AG20443 (cell line): ENCODE results near the gene SLC44A2.
"Not testable (repeated sequence)": the region's sequence is repeated elsewhere in the genome, so short reads cannot be mapped to it uniquely, and the experiment has no call there.

Source experiments
- DNase-seq: peaks from one replicate; pipeline ENCODE4 v3.0.0; 2012; ENCODE audit warnings: low spot score, mixed read lengths

SLC44A2 gene

DNA sequence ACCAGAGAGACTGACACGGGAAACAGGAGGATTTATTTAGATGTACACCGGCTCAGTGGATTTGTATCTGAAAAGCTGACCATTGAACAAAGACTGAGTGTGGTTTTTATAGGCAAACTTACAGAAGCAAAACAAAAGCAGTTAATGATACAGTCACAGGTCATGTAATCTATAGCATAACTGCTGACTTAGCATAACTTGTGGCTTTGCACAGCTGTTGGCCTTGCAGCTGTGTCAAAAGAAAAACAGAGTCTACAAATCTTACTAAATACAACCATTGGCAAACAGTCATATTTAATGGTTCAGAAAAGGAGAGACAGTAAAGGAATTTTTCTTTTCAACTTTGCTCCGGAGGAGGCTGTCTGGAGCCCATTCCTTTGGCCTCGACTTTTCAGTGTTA, 26.5 kb downstream of the SLC44A2 start:
- no peak for DNase-seq

DNA sequence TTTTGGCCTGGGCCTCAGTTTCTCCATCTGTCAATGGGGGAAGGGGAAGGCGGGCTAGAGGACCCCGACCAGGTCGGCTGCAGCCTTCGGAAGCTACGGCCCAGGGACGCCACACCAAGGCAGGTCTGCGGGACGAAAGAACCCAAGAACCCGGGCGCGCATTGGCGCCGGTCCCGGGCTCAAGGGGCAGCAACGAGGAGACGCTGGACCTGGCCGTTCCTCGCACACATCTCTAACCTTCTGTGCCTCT, 28.1 kb downstream of the SLC44A2 start:
- DNase-seq: no peak

DNA sequence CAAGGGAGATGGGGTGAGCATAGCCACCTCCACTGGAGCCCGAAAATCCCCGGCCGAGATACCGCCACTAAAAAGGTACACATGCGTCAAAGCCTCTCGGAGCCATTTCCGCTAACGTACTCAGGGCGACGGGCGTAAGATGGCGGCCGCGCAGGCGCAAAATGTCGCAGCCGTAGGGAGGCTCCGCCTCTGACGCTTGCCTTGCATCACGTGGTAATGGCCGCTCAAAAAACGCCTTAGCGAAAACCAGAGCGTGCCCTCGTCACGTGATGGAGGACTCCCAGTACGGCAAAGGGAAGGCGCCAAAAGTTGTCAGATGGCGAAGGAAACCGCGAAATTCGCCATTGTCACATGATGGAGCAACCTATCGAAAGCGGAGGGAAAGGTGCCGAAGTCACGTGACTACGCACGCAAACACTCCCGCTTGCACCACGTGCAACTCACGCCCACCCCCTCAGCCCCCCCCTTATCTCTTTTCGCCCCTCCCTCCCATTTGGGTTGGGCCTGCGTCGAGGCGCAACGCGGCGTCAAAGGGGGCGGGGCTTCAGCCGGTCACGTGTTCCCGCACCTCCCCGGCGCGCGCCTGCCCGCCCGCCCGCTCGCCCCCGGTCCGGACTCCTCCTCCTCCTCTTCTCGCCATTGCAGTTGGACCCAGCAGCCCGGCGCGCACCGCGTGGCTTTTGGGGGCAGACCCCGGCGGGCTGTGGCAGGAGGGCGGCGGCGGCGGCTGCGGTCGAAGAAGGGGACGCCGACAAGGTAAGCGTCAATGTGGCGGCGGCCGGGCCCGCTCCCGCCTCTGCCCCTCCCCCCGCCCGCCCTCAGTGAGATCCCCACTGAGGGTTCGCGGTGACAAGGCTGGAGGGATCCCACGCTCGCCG, 28.6 kb downstream of the SLC44A2 start, which contains the start of gene ILF3:
ILF3 (plus strand) TSS at position 615 of the 878 bp plus-strand sequence. CDS start 16,260 bp downstream, outside the sequence.
- peak; percentile 97 for DNase-seq

DNA sequence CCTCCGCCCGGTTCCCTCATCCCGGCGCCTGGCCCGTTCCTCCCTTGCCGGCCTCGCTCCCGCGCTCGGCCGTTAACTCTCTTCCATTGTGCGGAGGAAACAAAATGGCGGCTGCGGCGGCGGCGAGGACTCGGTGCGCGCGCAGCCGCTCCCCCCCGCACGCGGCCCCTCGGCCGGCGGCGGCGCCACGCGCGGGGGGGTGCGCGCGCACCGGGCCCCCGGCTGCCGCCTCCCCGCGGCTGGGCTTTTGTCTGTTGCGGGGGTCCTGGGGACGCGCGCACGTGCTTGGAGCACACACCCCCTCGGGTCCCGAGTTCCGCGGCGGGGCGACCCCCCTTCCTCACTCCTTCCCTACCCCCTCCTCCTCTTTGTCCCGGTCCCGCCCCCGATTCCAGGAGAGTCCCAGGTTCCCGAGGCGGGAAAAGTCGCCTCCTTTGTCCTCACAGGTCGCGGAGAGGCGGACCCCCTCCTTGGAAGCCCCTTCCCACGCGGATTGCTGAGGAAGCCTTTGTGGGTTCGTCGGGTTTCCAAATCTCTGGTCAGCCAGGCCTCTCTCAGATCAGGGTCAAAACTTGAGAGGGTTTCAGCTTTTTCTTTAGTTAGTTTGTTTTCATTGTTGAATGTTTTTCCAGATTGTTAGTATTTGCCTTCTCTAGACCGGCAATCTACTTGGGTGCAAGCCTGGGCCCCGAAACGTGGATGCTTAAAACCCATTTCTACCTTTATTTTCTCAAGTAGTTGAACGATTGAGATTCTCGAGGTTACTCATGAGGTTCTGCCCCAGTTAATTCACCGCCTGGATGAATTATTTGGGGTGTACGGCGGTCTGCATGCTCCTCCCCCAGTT, 29.5 kb downstream of the SLC44A2 start:
- peak; percentile 94 for DNase-seq

DNA sequence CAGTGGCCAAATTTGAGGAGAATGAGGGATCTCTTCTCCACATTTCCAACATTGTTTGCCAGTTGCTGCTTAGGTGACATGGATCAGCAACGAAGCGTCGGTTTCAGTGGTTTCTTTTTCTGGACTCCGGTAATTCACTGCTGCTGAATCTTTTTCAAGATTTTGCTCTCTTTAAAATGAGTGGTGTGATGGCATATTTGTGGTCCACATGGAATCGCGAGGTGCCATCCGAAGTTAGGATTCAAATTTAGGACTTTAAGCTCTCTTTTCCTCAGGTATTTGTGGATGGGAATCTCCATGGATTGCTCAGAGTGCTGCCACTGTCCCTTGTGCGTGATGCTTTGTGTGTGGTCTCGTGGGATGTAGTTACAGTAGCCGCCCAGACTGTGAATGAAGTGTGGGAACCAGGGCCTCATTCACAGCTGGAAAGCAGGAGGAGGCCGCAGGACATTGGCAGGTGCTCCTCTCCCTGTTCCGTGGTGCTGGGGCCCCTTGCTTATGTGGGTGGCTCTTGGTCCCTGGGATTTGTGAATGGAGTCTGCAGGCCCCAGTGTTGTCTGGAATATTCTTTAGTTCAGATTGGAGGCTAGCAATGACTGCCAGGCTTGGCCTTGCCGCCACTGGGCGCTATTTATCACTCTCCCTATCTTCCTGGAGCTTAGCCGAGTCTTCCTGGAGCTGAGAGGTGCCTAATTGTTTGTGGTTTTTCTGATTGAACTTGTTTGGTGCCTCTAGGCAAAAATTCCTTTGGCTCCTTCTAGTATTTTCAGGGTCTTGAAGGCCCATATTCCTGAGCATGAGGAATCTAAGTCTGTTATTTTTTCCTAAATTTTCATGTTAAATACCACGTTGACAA, 30.3 kb downstream of the SLC44A2 start:
- DNase-seq: no peak

DNA sequence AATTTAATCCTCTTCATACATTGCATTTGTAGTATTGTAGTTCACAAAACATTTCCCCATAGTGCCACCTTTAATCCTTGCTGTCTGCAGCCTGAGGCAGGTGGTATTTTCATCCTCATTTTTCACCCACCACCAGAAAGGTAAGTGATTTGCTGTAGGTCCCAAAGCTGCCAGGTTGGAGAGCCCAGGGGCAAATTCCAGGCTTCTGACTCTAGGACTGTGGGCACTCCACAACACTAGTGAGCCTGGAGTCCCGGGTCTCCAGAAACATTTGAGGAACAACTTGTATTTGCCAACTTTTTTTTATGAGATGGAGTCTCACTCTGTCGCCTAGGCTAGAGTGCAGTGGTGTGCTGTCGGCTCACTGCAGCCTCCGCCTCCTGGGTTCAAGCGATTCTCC, 35.0 kb downstream of the SLC44A2 start:
- no peak for DNase-seq

DNA sequence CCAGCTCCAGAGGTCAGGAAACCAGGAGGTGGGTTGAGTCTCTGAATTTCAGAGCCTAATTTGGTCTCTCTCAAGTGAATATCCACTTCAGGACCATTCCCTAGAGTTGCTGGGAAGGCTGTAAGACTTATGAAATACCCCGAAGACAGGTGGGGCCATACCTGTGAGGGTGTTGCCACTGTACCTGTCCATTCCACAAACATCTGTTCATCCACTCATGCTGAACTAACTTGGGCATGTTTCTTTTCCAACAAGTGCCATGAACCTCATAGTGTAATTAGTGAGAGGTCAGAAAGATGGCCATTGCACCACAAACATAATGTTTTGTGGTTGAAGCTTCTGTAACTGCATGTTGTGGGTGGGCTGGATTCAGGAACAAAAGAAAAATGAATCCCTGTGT, 36.6 kb downstream of the SLC44A2 start:
- no peak for DNase-seq

DNA sequence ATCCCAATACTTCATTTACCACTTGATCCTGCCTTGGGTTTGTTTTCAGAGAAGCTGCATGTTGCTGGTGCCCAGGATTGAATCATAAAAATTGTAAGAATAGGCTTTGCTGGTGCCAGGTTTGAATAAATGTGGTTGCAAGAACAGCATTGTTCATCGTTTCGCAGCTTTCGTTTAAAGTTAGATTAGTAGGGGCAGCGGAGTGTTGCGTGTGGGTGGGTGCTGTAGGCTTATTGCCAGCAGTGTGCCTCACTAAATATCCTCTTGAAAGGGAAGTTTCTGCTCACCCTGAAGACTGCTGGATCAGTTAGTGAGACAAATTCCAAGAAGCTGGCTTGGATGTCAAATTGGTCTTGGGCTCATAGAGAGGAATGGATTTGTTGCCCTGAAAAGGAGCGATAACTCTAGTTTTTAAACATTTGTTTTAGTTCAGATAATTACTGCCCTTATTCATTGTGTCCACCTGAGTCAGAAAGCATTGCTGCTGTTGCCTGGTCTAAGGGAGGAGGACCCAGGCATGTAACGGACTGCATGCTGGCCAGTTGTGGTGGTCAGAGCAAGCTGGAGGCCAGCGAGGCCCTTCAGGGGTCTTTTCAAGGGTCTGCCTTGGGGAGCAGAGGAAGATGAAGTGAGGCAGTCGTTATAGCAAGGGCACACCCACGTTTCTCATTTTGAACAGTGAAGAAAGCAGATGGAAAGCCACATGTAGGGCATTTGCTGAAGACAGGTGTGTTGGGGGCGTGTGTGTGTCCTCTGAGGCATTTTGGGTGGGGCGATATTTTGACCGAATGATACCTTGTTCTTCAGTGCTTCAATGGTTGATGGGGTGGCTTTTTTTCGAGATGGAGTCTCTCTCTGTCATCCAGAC, 37.3 kb downstream of the SLC44A2 start:
- no peak for DNase-seq

DNA sequence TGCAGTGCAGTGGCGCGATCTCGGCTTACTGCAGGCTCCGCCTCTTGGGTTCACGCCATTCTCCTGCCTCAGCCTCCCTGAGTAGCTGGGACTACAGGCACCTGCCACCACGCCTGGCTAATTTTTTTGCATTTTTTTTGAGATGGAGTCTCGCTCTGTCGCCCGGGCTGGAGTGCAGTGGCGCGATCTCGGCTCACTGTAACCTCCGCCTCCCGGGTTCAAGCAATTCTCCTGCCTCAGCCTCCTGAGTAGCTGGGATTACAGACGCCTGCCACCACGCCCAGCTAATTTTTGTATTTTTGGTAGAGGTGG, 37.9 kb downstream of the SLC44A2 start:
- not testable (repeated sequence) for DNase-seq

DNA sequence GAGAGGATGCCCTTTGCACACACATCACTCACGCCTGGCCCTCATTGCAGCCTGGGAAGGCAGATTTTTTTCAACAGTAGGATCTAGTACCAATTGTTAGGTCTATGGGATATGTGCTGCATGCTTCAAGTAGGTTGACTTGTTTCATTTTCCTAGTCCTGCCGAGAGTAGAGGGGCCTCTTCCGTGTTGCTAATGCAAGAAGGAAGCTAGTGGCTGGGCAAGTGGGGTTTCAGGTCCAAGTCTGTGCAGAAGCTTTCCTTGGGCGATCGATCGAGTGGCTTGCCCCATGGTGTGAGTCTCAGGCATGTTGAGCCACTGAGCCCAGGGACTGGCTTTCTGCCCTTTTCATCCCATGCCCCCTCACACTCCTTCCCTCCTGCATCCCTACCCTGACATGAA, 42.5 kb downstream of the SLC44A2 start:
- no peak for DNase-seq

DNA sequence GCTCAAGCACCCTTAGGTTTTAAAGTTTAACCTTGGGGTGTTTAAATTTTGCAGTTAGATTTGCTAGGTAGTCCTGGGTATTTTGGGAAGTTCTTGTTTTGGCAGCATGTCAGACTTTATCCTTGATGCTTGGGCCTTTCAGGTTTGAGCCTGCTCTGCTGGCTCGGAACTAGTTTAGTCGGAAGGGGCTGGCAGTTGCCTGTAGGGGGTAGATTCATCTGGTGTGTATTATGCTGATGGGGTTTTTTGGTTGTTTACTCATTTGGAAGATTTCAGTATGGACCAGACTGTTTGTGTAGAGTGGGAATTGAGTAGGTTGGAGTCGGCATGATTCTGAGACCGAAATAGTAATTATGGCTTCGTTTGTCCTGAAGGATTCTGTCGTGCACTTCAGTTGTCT, 43.9 kb downstream of the SLC44A2 start:
- DNase-seq: no peak

DNA sequence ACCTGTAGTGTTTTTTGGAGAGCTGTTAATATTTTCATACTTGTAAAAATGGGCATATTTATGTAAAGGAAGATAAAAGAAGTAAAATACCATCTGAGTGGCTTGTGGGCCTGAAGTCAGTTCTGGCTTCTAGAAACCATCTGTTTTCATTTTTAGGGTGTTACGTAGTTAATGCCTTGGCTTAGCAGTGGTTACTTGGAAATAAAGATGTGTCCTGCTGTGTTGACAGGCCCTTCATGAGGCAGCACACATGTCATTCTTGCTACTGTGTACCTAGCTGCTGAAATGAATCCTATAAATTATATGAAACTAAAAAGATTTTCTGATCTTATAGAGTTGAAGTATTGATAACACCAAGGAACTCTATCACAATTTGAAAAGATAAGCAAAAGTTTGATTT, 44.8 kb downstream of the SLC44A2 start:
- DNase-seq: peak; percentile 81

DNA sequence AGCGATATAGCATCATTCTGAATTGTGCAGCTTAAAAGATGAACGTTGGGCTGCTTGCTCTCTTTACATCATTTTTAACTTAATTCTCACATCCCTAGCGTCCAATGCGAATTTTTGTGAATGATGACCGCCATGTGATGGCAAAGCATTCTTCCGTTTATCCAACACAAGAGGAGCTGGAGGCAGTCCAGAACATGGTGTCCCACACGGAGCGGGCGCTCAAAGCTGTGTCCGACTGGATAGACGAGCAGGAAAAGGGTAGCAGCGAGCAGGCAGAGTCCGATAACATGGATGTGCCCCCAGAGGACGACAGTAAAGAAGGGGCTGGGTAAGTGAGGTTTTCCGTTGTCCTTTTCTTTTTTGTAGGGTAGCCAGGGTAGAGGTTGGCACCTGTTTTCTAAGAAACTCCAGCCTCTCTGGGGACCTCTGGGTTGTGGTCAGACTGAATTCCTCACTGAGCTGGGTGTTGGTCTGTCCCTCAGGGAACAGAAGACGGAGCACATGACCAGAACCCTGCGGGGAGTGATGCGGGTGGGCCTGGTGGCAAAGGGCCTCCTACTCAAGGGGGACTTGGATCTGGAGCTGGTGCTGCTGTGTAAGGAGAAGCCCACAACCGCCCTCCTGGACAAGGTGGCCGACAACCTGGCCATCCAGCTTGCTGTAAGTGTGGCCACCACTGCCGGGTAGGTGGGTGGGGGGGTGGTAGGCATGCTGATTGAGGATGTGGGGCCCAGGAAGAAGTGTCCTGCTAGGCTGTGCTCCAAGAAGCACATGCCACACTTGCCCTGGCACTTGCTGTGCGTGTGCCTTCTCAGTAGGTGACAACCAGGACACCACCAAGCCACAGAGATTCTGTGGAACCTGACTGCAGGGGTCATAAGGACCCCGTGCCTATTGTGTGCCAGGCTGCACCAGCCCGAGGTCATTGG, 45.8 kb downstream of the SLC44A2 start:
- DNase-seq: no peak

DNA sequence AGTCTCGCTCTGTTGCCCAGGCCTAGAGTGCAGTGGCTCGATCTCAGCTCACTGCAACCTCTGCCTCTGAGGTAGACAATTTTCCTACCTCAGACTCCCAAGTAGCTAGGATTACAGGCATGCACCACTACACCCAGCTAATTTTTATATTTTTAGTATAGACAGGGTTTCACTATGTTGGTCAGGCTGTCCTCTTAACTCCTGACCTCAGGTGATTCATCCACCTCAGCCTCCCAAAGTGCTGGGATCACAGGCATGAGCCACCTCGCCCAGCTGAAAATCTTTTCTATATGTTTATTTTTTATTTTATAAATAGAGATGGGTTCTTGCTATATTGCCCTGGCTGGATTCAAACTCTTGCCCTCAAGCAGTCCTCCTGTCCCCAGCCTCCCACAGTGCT, 46.6 kb downstream of the SLC44A2 start:
- not testable (repeated sequence) for DNase-seq

DNA sequence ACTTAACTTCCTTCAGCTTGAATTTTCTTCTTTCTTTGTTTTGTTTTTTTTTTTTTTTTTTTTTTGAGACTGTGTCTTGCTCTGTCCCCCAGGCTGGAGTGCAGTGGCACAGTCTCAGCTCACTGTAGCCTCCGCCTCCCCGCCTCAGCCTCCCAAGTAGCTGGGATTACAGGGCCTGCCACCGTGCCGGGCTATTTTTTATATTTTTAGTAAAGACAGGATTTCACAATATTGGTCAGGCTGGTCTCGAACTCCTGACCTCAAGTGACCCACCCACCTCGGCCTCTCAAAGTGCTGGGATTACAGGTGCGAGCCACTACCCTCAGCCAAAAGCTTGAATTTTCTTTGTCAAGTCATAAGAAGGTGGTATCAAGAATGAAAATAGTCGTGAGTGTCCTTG, 49.9 kb downstream of the SLC44A2 start:
- not testable (repeated sequence) for DNase-seq

DNA sequence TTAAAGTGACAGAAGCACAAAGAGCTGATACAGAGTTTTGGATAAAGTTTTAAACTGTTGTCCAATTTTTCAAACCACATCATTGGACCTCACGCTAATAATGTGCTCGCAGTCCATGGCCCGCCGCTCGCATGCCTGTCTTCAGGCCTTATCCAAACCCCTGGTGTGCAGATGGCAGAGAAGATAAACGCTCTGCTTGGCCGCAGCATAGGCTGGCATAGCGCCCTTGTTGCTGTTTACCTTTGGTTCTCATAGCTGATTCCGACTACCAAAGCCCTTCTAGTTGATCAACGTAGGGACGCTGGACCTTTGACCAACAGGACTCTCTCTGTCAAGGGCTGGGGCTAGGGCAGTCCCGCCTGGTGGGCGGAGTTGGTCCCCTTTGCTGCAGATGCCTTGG, 52.4 kb downstream of the SLC44A2 start:
- DNase-seq: no peak

DNA sequence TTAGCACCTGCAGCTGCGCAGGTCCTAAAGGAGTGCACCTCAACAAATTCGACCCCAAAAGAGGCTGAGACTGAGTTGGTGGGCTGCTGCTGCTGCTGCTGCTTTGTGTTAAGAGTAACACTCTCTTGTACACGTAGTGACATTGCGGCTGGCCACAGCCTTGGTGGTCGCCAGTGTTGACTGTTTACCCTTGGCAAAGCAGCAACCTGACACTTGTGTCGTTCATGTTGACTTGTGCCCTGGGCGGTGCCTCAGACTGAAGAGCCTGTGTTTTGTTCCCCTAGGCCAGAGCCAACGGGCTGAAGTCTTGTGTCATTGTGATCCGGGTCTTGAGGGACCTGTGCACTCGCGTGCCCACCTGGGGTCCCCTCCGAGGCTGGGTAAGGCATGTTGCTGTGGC, 53.5 kb downstream of the SLC44A2 start:
- no peak for DNase-seq

DNA sequence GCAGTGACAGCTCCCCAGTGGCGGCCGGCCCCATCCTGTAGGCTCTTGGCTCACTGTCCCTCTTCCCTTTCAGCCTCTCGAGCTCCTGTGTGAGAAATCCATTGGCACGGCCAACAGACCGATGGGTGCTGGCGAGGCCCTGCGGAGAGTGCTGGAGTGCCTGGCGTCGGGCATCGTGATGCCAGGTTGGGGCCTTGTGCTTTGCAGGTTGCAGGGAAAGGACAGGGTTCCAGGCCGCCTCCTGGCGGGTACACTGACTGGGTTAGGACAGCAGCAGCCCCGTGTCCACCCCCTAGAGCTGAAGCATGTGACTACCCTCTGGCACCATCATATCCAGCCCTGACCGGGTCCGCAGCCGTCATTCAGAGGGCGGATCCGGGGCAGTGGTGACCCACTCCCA, 54.4 kb downstream of the SLC44A2 start:
- DNase-seq: no peak

DNA sequence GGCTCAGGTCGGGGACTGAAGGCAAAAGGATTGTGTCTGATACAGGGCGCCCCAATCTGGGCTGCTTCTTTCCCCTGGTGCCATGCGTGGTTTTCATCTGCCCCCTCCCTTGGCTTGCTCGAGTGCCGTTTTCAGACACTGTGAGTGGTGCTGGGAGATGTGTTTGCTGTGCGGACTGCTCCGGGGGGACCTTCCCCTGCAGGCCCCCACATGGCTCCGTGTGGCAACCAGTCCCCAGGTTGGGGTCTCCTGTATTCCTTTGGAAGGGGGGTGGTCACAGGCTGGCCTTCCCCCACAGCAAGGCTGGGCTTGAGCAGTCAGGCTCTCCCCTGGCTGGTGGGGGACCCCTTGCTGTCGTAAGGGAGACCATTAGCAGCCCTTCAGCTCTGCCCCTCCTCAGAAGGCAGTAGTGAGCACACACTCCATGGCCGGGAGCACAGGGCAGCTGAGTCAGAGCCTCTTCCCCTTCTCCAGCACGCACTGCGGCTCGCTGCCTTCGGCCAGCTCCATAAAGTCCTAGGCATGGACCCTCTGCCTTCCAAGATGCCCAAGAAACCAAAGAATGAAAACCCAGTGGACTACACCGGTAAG, 55.3 kb downstream of the SLC44A2 start:
- DNase-seq: no peak

DNA sequence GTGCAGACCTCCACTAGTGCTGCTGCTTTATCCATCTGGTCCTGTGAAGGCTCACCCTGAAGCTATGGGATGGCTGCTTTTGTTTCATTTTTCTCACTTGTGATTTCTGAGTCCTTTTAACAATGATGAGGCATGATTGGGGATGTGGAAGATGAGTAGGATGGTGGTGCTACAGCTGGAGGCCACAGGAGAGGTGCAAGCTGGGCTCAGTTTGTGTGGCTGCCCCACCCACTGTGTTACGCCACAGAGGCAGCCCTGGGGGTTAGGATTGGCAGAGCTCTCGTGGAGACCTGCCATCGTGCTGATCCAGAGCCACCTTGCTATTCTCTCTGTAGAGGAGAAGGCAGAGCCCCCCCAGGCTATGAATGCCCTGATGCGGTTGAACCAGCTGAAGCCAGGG, 56.3 kb downstream of the SLC44A2 start:
- no peak for DNase-seq
